OCI-LY1 (cell line): ENCODE results near the gene NCF1.
"Not testable (repeated sequence)": the region's sequence is repeated elsewhere in the genome, so short reads cannot be mapped to it uniquely, and the experiment has no call there.

Experiments used
- H2AFZ ChIP-seq: fragments of 200-600 bp; sonication (generic), shearing (Covaris generic); 2 replicates; pipeline ENCODE4 v1.6.0; 2014; ENCODE audit warnings: antibody characterized with exemption, mild to moderate bottlenecking, low read length
- H3F3A ChIP-seq: fragments of 200-600 bp; sonication (generic), shearing (Covaris generic); 2 replicates; pipeline ENCODE4 v1.6.0; 2014; ENCODE audit warnings: mild to moderate bottlenecking, antibody characterized with exemption, low read length, moderate library complexity; ENCODE audit not compliant: insufficient read depth
- H3K27ac ChIP-seq: fragments of 200-600 bp; sonication (generic); 2 replicates; pipeline ENCODE4 v1.5.1; 2014; ENCODE audit warnings: low read length, mixed run types, mild to moderate bottlenecking, low read depth; ENCODE audit not compliant: poor library complexity, severe bottlenecking
- H3K27me3 ChIP-seq: fragments of 200-600 bp; sonication (generic); 2 replicates; pipeline ENCODE4 v1.6.0; 2014; ENCODE audit warnings: antibody characterized with exemption, mild to moderate bottlenecking, low read length, moderate library complexity; ENCODE audit not compliant: insufficient read depth
- H3K36me3 ChIP-seq: fragments of 200-600 bp; sonication (generic); 2 replicates; pipeline ENCODE4 v1.6.1; 2014; ENCODE audit warnings: mild to moderate bottlenecking, antibody characterized with exemption, low read length, moderate library complexity, mixed read lengths; ENCODE audit not compliant: insufficient read depth
- H3K4me1 ChIP-seq: fragments of 200-600 bp; sonication (generic); 2 replicates; pipeline ENCODE4 v1.5.1; 2014; ENCODE audit warnings: mild to moderate bottlenecking, low read length, moderate library complexity; ENCODE audit not compliant: insufficient read depth, severe bottlenecking
- H3K4me2 ChIP-seq: fragments of 200-600 bp; sonication (generic), shearing (Covaris generic); 2 replicates; pipeline ENCODE4 v1.6.1; 2014; ENCODE audit warnings: low read length
- H3K4me3 ChIP-seq: fragments of 200-600 bp; sonication (generic); 2 replicates; pipeline ENCODE4 v1.5.1; 2014; ENCODE audit warnings: low read length, low read depth, mild to moderate bottlenecking, mixed read lengths; ENCODE audit not compliant: poor library complexity, severe bottlenecking
- H3K79me2 ChIP-seq: fragments of 200-600 bp; shearing (Covaris generic); 2 replicates; pipeline ENCODE4 v1.6.1; 2016; ENCODE audit warnings: mixed run types, low read length, mixed read lengths; ENCODE audit not compliant: insufficient read depth
- H3K9ac ChIP-seq: fragments of 200-600 bp; sonication (generic), shearing (Covaris generic); 2 replicates; pipeline ENCODE4 v1.6.1; 2014; ENCODE audit warnings: mild to moderate bottlenecking, low read length, mixed read lengths
- H3K9me2 ChIP-seq: fragments of 200-600 bp; sonication (generic), shearing (Covaris generic); 2 replicates; pipeline ENCODE4 v1.6.1; 2014; ENCODE audit warnings: low read depth, mild to moderate bottlenecking, low read length, mixed read lengths
- H3K9me3 ChIP-seq: fragments of 200-600 bp; shearing (Covaris generic); 2 replicates; pipeline ENCODE4 v1.6.1; 2014; ENCODE audit warnings: low read length, mixed read lengths
- H4K20me1 ChIP-seq: fragments of 200-600 bp; sonication (generic), shearing (Covaris generic); 2 replicates; pipeline ENCODE4 v1.6.0; 2016; ENCODE audit warnings: mild to moderate bottlenecking, low read length; ENCODE audit not compliant: insufficient read depth

The NCF1 gene

GRCh38 chr7:74788369-74789150 is 14.7 kb downstream of the NCF1 start:
- H3K4me2 ChIP-seq, H3K4me1 ChIP-seq, H4K20me1 ChIP-seq, H3K36me3 ChIP-seq, H3K9me2 ChIP-seq, H3K9me3 ChIP-seq, H2AFZ ChIP-seq, H3K79me2 ChIP-seq, H3F3A ChIP-seq, H3K27me3 ChIP-seq, H3K9ac ChIP-seq, H3K27ac ChIP-seq: not testable (repeated sequence)
- peak overlapping the region; percentile 47 for H3K4me3 ChIP-seq

GRCh38 chr7:74789200-74789736 is 15.5 kb downstream of the NCF1 start:
- not testable (repeated sequence) for H3K36me3 ChIP-seq, H3K9me3 ChIP-seq, H2AFZ ChIP-seq, H3K4me1 ChIP-seq, H3K27me3 ChIP-seq, H3K9me2 ChIP-seq, H3K4me2 ChIP-seq, H3K4me3 ChIP-seq, H3K9ac ChIP-seq, H3K79me2 ChIP-seq, H4K20me1 ChIP-seq, H3F3A ChIP-seq, H3K27ac ChIP-seq

DNA sequence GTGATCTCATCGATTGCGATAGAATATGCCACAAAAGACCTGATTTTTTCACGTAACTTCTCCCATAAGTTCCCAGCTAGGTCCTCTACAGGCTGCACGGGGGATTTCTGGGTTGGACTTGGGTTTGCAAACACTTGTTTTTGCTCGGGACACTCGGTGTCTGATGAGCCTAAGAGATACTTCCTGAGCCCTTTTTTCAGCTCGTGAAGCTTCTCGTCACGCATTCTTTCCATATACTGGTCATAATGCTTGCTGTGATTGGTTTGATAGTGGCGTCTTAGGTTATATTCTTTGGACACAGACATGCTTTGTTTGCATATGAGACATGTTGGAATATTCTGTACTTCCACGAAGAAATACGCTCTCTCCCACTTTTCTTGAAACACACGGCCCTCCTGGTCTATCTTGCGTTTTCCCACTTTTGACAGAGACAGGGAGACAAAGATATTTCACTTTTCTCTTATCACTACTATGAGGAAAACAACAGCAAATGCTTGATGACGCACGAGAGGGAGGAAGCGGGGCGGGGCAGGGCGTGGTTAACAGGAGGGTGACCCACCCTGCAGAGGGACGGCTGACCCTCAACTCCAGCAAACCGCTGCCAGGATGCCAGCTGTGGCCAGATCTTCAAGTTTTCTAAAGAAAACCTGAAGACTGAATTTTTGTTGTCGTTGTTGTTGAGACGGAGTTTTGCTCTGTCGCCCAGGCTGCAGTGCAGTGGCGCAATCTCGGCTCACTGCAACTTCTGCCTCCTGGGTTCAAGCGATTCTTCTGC is 24.2 kb downstream of the NCF1 start:
- H3K4me1 ChIP-seq: not testable (repeated sequence)

GRCh38 chr7:74798644-74799043 is 24.8 kb downstream of the NCF1 start:
- H3K9ac ChIP-seq, H3K4me2 ChIP-seq, H3K27me3 ChIP-seq: not testable (repeated sequence)

More for the DNA sequence above, 24.2 kb downstream of the NCF1 start:
- not testable (repeated sequence) for H3K27me3 ChIP-seq, H3F3A ChIP-seq, H2AFZ ChIP-seq, H3K4me2 ChIP-seq, H3K4me3 ChIP-seq, H3K27ac ChIP-seq, H4K20me1 ChIP-seq, H3K79me2 ChIP-seq, H3K9me3 ChIP-seq, H3K36me3 ChIP-seq, H3K9me2 ChIP-seq, H3K9ac ChIP-seq

DNA sequence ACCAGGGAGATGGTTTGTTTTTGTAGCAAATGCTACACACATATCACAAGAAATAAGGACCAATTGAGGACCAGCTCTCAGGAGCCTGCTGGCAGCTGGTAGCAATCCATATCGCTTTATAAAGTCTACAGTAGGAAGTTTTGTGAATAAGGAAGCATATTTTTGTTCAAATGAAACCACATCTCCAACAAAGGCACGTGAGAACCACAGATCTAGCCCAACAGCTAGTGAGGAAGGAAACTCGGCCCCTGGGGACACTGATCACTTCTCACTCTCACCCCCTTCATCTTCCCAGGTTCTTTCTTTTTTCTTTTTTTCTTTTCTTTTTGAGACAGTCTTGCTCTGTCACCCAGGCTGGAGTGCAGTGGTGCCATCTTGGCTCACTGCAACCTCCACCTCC is 42.1 kb downstream of the NCF1 start:
- H3K27me3 ChIP-seq, H3K9me3 ChIP-seq, H3K4me3 ChIP-seq, H3K9me2 ChIP-seq, H4K20me1 ChIP-seq, H3K9ac ChIP-seq, H3K4me1 ChIP-seq, H2AFZ ChIP-seq, H3K4me2 ChIP-seq, H3F3A ChIP-seq, H3K36me3 ChIP-seq, H3K27ac ChIP-seq, H3K79me2 ChIP-seq: not testable (repeated sequence)

More at GRCh38 chr7:74798644-74799043, 24.8 kb downstream of the NCF1 start:
- H3F3A ChIP-seq, H3K4me3 ChIP-seq, H3K9me2 ChIP-seq, H3K9me3 ChIP-seq, H2AFZ ChIP-seq, H3K27ac ChIP-seq, H4K20me1 ChIP-seq, H3K36me3 ChIP-seq, H3K4me1 ChIP-seq, H3K79me2 ChIP-seq: not testable (repeated sequence)

DNA sequence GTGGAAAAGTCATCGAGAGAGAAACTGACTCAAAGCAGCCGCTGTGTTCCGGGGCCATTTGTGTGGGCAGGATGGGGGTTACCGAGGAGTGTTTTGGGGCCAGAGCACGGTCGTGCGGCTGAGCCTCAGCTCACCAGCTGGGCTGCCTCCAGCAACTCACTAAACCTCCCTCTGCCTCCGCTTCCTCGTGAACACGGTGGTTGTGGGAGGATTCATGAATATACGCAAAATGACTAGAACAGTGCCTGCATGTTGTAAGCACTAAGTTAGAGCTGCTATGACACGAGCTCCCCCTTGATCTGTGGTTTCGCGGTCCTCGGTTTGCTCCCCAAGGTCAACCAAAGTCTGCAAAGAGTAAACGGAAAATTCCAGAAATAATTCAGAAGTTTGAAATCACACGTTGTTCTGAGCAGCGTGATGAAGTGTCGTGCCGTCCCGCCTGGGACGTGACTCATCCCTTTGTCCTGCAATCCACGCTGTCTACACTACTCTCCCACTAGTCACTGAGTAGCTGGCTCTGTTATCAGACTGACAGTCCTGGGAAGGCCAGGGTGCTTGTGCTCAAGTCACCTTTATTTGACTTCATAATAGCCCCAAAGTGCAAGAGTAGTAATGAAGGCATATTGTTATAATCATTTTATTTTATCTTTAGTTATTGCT is 46.5 kb downstream of the NCF1 start:
- not testable (repeated sequence) for H3F3A ChIP-seq, H2AFZ ChIP-seq, H3K36me3 ChIP-seq, H3K9me2 ChIP-seq, H3K9ac ChIP-seq, H3K27ac ChIP-seq, H3K4me2 ChIP-seq, H3K4me1 ChIP-seq, H3K79me2 ChIP-seq, H3K9me3 ChIP-seq, H3K27me3 ChIP-seq, H3K4me3 ChIP-seq, H4K20me1 ChIP-seq

DNA sequence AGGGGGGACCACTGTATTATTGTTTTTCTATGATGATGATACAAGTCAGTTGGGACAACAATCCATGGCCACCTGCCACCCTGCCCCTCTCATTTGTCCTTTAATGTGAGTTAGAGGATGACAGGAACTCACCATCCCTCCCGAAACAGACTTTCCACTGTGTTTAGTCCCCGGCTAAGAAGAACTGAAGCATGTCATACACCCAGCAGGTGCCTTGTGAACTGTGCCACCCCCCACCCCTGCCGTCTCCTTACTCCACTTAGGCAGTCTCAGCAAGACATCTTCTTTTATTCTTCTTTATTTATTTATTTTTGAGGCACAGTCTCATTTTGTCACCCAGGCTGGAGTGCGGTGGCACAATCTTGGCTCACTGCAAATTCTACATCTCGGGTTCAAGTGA is 47.4 kb downstream of the NCF1 start:
- H3K4me2 ChIP-seq, H2AFZ ChIP-seq, H3F3A ChIP-seq, H4K20me1 ChIP-seq, H3K9me3 ChIP-seq, H3K27me3 ChIP-seq, H3K27ac ChIP-seq, H3K4me3 ChIP-seq, H3K9ac ChIP-seq, H3K4me1 ChIP-seq, H3K36me3 ChIP-seq, H3K9me2 ChIP-seq, H3K79me2 ChIP-seq: not testable (repeated sequence)
